ENCODE data around the gene C1QTNF7.
A peak's percentile ranks its signal among the peaks of the same experiment; 100 is the strongest.

The C1QTNF7 gene

DNA sequence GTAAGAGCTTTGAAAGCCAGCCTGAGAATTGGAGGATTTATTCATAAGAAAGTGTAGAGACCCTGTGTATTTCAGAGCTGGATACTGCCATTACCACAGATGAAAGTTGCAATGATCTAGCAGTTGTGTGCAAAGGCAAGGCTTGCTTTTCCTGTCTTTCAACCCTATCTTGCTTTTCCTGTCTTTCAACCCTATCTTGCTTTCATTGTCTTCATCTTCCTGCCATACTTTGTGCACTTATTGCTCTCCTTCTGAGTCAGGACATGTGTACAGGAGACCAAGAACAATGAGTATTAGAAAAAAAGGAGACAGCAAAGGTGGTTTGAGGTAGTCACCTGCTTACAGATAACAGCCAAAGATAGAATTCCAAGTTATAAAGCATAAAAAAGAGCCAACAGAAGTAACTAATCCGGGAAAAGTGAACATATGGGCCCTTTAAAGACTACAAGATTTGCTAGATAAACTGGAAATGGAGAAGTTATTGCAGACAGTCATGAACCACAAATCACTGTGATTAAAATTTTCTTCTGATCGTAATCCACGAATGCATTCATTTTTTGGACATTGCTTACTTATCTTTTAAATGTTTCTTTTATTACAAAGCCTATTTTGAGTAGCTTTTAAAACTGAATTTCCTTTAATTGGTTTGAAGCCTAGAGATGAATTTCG is 17.2 kb downstream of the C1QTNF7 start:
- no peak for TF ChIP-seq GLIS3 (CRISPR knock-in tag; IDR thresholded peaks at IDR 0.05)
- TF ChIP-seq TCF4 (CRISPR knock-in tag; IDR thresholded peaks at IDR 0.05; ENCODE audit: borderline replicate concordance) = no peak
- no peak for TF ChIP-seq ESRRG (CRISPR knock-in tag; IDR thresholded peaks at IDR 0.05)
- TF ChIP-seq CSDC2 (CRISPR knock-in tag; IDR thresholded peaks at IDR 0.05) = no peak
- peak; percentile 75 for TF ChIP-seq ISL1 (CRISPR knock-in tag; IDR thresholded peaks at IDR 0.05)
- no peak for TF ChIP-seq ZFP30 (CRISPR knock-in tag; IDR thresholded peaks at IDR 0.05)
- ATAC-seq = no peak; the same call in 2 of the 3 replicates

DNA sequence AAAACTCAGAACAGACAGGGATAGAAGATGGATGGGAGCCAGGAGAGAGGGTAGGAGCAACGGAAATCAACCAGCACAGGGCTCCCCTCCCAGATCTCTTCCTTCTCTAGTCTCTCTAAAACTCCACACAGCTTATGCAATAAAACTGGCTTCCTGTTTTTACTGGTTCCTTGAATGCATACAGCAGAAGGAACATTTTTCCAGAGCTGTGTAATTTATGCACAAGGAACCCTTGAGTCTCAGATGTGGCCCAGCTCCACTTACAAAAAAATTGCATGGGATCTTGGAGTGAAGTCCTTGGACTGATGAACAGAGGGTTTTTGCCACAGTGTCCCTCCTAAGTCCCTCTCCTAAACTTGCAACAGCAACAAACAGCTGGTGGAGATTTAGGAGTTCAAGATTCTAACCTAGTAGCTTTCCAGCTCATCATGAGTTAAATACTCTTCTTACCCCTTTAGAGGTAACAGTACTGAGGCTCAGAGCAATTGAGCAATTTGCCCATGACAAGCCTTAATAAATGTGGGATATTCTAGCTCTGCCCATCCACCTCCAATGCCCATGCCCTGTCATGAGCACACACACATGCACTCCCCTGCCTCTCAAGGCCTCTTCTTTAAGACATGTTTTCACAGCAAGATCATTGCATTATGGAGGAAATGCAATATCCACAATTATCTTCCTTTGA is 23.5 kb downstream of the C1QTNF7 start:
- ATAC-seq = peak; percentile 13
- TF ChIP-seq OSR1 (CRISPR knock-in tag; IDR thresholded peaks at IDR 0.05) = no peak
- no peak for TF ChIP-seq ZFP3 (CRISPR knock-in tag; IDR thresholded peaks at IDR 0.05)
- TF ChIP-seq BACH2 (CRISPR knock-in tag; IDR thresholded peaks at IDR 0.05; ENCODE audit: borderline replicate concordance) = no peak
- no peak for TF ChIP-seq ARNTL (CRISPR knock-in tag; IDR thresholded peaks at IDR 0.05; ENCODE audit: borderline replicate concordance, low read depth)
- TF ChIP-seq, protein P1, sequence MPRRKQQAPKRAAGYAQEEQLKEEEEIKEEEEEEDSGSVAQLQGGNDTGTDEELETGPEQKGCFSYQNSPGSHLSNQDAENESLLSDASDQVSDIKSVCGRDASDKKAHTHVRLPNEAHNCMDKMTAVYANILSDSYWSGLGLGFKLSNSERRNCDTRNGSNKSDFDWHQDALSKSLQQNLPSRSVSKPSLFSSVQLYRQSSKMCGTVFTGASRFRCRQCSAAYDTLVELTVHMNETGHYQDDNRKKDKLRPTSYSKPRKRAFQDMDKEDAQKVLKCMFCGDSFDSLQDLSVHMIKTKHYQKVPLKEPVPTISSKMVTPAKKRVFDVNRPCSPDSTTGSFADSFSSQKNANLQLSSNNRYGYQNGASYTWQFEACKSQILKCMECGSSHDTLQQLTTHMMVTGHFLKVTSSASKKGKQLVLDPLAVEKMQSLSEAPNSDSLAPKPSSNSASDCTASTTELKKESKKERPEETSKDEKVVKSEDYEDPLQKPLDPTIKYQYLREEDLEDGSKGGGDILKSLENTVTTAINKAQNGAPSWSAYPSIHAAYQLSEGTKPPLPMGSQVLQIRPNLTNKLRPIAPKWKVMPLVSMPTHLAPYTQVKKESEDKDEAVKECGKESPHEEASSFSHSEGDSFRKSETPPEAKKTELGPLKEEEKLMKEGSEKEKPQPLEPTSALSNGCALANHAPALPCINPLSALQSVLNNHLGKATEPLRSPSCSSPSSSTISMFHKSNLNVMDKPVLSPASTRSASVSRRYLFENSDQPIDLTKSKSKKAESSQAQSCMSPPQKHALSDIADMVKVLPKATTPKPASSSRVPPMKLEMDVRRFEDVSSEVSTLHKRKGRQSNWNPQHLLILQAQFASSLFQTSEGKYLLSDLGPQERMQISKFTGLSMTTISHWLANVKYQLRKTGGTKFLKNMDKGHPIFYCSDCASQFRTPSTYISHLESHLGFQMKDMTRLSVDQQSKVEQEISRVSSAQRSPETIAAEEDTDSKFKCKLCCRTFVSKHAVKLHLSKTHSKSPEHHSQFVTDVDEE (CRISPR knock-in tag; IDR thresholded peaks at IDR 0.05) = no peak
- TF ChIP-seq ZNF70 (CRISPR knock-in tag; IDR thresholded peaks at IDR 0.05) = no peak
- no peak for TF ChIP-seq ISL1 (CRISPR knock-in tag; IDR thresholded peaks at IDR 0.05)
- TF ChIP-seq, protein P2, sequence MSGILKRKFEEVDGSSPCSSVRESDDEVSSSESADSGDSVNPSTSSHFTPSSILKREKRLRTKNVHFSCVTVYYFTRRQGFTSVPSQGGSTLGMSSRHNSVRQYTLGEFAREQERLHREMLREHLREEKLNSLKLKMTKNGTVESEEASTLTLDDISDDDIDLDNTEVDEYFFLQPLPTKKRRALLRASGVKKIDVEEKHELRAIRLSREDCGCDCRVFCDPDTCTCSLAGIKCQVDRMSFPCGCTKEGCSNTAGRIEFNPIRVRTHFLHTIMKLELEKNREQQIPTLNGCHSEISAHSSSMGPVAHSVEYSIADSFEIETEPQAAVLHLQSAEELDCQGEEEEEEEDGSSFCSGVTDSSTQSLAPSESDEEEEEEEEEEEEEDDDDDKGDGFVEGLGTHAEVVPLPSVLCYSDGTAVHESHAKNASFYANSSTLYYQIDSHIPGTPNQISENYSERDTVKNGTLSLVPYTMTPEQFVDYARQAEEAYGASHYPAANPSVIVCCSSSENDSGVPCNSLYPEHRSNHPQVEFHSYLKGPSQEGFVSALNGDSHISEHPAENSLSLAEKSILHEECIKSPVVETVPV (CRISPR knock-in tag; IDR thresholded peaks at IDR 0.05) = no peak

DNA sequence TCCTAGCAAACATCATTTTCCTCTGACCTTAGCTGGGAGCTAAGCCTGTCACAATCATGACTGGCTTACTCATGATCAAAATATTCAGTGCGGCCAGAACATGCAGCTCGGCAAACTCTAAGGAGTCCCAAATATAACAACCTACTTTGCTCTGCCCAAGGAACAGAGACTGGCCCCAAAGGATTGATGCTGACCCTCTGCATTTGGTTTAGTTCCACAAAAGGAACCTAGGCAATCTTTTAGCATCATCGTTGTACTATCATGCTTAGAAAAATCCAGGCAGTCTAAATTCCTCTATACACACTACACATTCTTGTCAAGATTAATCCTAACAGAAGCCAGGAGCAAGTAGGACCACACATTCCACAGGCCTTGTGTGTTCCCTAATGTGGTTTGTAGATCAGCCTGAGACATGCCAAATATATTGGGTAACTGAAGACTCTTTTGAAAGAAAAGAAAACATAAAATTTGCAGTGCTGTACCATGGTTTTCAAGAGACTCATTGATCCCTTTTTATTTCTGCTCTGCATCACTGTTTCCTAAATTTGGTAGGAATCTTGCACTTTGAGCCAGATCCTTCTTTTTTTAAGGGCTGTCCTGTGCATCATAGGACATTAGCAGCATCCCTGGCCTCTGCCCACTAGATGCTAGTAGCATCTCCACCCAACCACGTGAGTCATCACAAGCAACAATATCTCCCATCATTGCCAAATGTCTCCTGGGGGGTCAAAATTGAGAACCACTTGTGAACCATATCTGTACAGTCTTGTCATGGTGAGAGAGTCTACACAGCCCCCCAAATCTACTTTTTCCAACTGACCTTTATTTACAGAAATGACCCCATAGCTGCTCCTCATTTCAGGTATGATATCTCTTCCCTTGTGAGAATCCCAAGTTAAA is 24.3 kb downstream of the C1QTNF7 start:
- peak; percentile 98 for ATAC-seq
- TF ChIP-seq CSDC2 (CRISPR knock-in tag; IDR thresholded peaks at IDR 0.05) = no peak
- no peak for TF ChIP-seq ZC3H10 (CRISPR knock-in tag; IDR thresholded peaks at IDR 0.05)
- TF ChIP-seq, protein P3, sequence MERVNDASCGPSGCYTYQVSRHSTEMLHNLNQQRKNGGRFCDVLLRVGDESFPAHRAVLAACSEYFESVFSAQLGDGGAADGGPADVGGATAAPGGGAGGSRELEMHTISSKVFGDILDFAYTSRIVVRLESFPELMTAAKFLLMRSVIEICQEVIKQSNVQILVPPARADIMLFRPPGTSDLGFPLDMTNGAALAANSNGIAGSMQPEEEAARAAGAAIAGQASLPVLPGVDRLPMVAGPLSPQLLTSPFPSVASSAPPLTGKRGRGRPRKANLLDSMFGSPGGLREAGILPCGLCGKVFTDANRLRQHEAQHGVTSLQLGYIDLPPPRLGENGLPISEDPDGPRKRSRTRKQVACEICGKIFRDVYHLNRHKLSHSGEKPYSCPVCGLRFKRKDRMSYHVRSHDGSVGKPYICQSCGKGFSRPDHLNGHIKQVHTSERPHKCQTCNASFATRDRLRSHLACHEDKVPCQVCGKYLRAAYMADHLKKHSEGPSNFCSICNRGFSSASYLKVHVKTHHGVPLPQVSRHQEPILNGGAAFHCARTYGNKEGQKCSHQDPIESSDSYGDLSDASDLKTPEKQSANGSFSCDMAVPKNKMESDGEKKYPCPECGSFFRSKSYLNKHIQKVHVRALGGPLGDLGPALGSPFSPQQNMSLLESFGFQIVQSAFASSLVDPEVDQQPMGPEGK (CRISPR knock-in tag; IDR thresholded peaks at IDR 0.05; ENCODE audit: borderline replicate concordance) = peak; percentile 55; the same call in 1 of the 2 replicates
- TF ChIP-seq TOX (CRISPR knock-in tag; IDR thresholded peaks at IDR 0.05; ENCODE audit: borderline replicate concordance) = no peak
- TF ChIP-seq ZFP30 (CRISPR knock-in tag; IDR thresholded peaks at IDR 0.05) = no peak
- TF ChIP-seq, protein P4, sequence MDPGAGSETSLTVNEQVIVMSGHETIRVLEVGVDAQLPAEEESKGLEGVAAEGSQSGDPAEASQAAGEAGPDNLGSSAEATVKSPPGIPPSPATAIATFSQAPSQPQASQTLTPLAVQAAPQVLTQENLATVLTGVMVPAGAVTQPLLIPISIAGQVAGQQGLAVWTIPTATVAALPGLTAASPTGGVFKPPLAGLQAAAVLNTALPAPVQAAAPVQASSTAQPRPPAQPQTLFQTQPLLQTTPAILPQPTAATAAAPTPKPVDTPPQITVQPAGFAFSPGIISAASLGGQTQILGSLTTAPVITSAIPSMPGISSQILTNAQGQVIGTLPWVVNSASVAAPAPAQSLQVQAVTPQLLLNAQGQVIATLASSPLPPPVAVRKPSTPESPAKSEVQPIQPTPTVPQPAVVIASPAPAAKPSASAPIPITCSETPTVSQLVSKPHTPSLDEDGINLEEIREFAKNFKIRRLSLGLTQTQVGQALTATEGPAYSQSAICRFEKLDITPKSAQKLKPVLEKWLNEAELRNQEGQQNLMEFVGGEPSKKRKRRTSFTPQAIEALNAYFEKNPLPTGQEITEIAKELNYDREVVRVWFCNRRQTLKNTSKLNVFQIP (CRISPR knock-in tag; IDR thresholded peaks at IDR 0.05; ENCODE audit: borderline replicate concordance, low read depth) = no peak
- no peak for TF ChIP-seq OSR1 (CRISPR knock-in tag; IDR thresholded peaks at IDR 0.05)
- no peak for TF ChIP-seq SNAI2 (CRISPR knock-in tag; IDR thresholded peaks at IDR 0.05)
- no peak for TF ChIP-seq ESRRG (CRISPR knock-in tag; IDR thresholded peaks at IDR 0.05)
- TF ChIP-seq ARNTL (CRISPR knock-in tag; IDR thresholded peaks at IDR 0.05; ENCODE audit: borderline replicate concordance, low read depth) = no peak
- TF ChIP-seq ISL1 (CRISPR knock-in tag; IDR thresholded peaks at IDR 0.05) = peak; percentile 70

Measured in SK-N-SH treated with all-trans-retinoic acid at 6 μM for 48 hours (cell line).